GM18861 (cell line): ENCODE data around the gene ANAPC5.

Source experiments
- ATAC-seq: cut with Tn5 transposase; IDR thresholded peaks from one replicate; pipeline ENCODE4 v1.9.1; 2021; ENCODE audit not compliant: unreplicated experiment

ANAPC5 gene

DNA sequence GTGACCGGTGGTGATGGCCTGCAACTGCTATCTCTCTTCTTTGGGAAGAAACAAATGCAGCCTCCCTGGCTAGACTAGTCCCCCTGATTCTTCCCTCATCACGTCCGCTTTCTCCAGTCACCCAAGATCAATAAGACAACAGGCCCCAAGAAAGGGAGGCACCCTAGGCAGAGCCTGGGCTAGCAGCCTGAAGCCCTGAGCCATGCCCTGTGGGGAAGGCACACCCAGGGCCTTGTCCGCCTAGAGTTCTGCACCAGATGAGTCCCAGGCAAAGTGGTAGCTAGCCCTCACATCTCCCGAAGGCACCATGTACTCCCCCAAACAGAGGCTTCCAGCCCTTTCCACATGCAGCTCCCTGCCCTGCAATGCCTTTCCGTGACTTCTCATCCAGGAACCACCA, 90.8 kb downstream of the ANAPC5 start:
- no peak for ATAC-seq

DNA sequence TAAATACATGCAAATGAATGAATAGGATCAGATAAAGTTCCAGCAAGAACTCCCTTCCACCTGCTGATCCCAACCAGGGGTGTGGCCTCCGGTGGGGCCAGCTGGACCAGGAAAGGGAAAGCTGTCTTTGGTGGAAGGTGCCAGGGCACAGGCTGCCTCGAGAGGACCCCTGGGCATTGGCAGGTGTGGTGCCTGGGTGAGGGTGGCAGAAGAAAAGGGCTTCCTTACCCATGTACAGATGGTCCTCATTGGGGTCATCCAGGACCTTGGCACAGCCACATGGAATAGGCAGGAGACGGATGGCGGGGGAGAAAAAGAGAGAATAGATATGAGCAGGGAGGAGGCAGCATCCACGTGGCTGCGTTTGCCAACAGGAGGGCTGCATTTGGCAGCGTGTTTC, 92.1 kb downstream of the ANAPC5 start:
- no peak for ATAC-seq

GRCh38 chr12:121259074-121259473, 93.1 kb downstream of the ANAPC5 start:
- no peak for ATAC-seq
